ENCODE results near the gene SLC4A1. TPM values are rescaled to one million over a fixed set of nuclear protein-coding genes. Genes with fewer than 3 reads are reported as not detected.

SLC4A1 gene
- total RNA-seq, 1 experiment from 2014 or later = not detected

GRCh38 chr17:44235583-44235936 is 32.4 kb downstream of the SLC4A1 start (continued):
- no peak for TF ChIP-seq TEAD4 (CRISPR knock-in tag; IDR thresholded peaks at IDR 0.05)
- TF ChIP-seq CREM (CRISPR knock-in tag; IDR thresholded peaks at IDR 0.05) = no peak
- TF ChIP-seq HMGA2 (CRISPR knock-in tag; IDR thresholded peaks at IDR 0.05) = no peak
- no peak for TF ChIP-seq CDX4 (CRISPR knock-in tag; IDR thresholded peaks at IDR 0.05; ENCODE audit: borderline replicate concordance)
- TF ChIP-seq, protein P1, sequence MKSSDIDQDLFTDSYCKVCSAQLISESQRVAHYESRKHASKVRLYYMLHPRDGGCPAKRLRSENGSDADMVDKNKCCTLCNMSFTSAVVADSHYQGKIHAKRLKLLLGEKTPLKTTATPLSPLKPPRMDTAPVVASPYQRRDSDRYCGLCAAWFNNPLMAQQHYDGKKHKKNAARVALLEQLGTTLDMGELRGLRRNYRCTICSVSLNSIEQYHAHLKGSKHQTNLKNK (CRISPR knock-in tag; IDR thresholded peaks at IDR 0.05) = no peak

DNA sequence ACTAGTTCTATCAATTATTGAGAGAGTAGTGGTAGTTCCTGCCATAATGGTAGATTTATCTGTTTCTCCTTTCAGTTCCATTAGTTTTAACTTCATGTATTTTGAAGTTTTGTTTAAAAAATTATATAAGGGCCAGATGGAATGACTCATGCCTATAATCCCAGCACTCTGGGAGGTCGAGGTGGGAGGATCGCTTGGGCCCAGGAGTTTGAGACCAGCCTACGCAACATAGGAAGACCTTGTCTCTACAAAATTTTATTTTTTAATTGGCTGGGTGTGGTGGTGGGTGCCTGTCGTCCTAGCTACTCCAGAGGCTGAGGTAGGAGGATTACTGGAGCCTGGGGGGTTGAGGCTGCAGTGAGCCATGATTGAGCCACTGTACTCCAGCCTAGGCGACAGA is 34.4 kb downstream of the SLC4A1 start:
- POLR2A ChIA-PET = no interaction called here
- no peak overlapping the region for H3K27ac Mint-ChIP-seq

GRCh38 chr17:44232061-44232460 is 35.9 kb downstream of the SLC4A1 start:
- Mint-ChIP-seq H3K9me3 (no peaks in the 10 kb centered on the region), H3K36me3 (peaks cover 5% of the 10 kb centered on the region; the same call in 1 of the 2 replicates), H3K27me3 (ENCODE audit: low read depth) (peaks cover 7% of the 10 kb centered on the region), H3K4me3 (no peak overlapping the region), H3K4me1 (no peaks in the 10 kb centered on the region), H3K27ac (no peak overlapping the region)
- ChIA-PET POLR2A (no interaction called here), CTCF (no interaction called here)
- ATAC-seq (no peak), DNase-seq (ENCODE audit: low spot score) (no peak)
- TF ChIP-seq, protein P2, sequence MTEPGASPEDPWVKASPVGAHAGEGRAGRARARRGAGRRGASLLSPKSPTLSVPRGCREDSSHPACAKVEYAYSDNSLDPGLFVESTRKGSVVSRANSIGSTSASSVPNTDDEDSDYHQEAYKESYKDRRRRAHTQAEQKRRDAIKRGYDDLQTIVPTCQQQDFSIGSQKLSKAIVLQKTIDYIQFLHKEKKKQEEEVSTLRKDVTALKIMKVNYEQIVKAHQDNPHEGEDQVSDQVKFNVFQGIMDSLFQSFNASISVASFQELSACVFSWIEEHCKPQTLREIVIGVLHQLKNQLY (CRISPR knock-in tag; IDR thresholded peaks at IDR 0.05) = no peak
- TF ChIP-seq USF2 (CRISPR knock-in tag; IDR thresholded peaks at IDR 0.05) (no peak), ELF4 (CRISPR knock-in tag; IDR thresholded peaks at IDR 0.05; ENCODE audit: low read depth) (no peak), ESRRA (CRISPR knock-in tag; IDR thresholded peaks at IDR 0.05; ENCODE audit: borderline replicate concordance) (no peak), TP53 (CRISPR knock-in tag; IDR thresholded peaks at IDR 0.05) (no peak), ZNF423 (CRISPR knock-in tag; IDR thresholded peaks at IDR 0.05) (no peak), ZNF263 (CRISPR knock-in tag; IDR thresholded peaks at IDR 0.05; ENCODE audit: low read depth) (no peak), MYBL2 (CRISPR knock-in tag; IDR thresholded peaks at IDR 0.05) (no peak), FOXP1 (CRISPR knock-in tag; IDR thresholded peaks at IDR 0.05; ENCODE audit: borderline replicate concordance) (no peak), USF1 (CRISPR knock-in tag; IDR thresholded peaks at IDR 0.05) (no peak), CREM (CRISPR knock-in tag; IDR thresholded peaks at IDR 0.05) (no peak), RELA (CRISPR knock-in tag; IDR thresholded peaks at IDR 0.05; ENCODE audit: borderline replicate concordance) (no peak), ZNF416 (CRISPR knock-in tag; IDR thresholded peaks at IDR 0.05) (no peak), KAT7 (CRISPR knock-in tag; IDR thresholded peaks at IDR 0.05; ENCODE audit: borderline replicate concordance) (no peak), ARID4B (CRISPR knock-in tag; IDR thresholded peaks at IDR 0.05; ENCODE audit: borderline replicate concordance) (no peak)

More for the DNA sequence above, 34.4 kb downstream of the SLC4A1 start:
- ATAC-seq (no peak), DNase-seq (ENCODE audit: low spot score) (no peak)
- H3K27me3 Mint-ChIP-seq (ENCODE audit: low read depth) = peaks cover 7% of the 10 kb centered on the region
- H3K36me3 Mint-ChIP-seq = peaks cover 5% of the 10 kb centered on the region; the same call in 1 of the 2 replicates
- H3K4me1 Mint-ChIP-seq = no peaks in the 10 kb centered on the region
- no peak overlapping the region for H3K4me3 Mint-ChIP-seq
- H3K9me3 Mint-ChIP-seq = no peaks in the 10 kb centered on the region
- TF ChIP-seq FOXP1 (CRISPR knock-in tag; IDR thresholded peaks at IDR 0.05; ENCODE audit: borderline replicate concordance) = no peak
- no peak for TF ChIP-seq PRRX2 (CRISPR knock-in tag; IDR thresholded peaks at IDR 0.05)
- TF ChIP-seq MAX (CRISPR knock-in tag; IDR thresholded peaks at IDR 0.05) = no peak
- no peak for TF ChIP-seq ZNF425 (CRISPR knock-in tag; conservative IDR thresholded peaks at IDR 0.05)
- TF ChIP-seq NR1H2 (CRISPR knock-in tag; IDR thresholded peaks at IDR 0.05) = no peak
- CTCF ChIA-PET = no interaction called here
